ENCODE data around the gene MAGEA3.

The MAGEA3 gene

DNA sequence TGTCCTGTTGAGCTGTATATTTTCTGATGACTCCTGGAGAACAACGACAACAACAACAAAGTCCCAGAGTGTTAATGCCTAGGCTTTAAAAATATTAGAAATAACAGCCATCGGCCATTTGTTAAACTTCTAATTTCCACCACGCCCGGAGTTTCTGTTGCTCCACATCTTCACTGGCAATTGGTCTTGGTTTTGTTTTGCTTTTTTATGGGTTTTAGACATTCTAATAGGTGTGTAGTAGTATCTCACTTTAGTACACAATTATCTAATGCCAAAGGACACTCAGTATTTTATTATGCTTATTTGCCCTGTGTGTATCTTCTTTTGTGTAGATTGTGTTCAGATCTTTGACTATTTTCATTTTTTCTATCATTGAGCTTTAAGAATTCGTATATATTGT lies 40.0 kb downstream of the MAGEA3 start:
- H3K9me3 ChIP-seq (ENCODE audit: control insufficient read depth, low read length), result no peaks in the 10 kb centered on the region
- no peak overlapping the region for H3K9ac ChIP-seq (ENCODE audit: low read length)
- H3K4me3 ChIP-seq (ENCODE audit: low read length), result no peak overlapping the region
- peaks cover 6% of the 10 kb centered on the region for H3K27me3 ChIP-seq (replicated peaks; ENCODE audit: control insufficient read depth, insufficient read depth, low read length)
- no peaks in the 10 kb centered on the region for H3K36me3 ChIP-seq (ENCODE audit: control insufficient read depth, insufficient read depth, low read length, severe bottlenecking)
- DNase-seq (ENCODE audit: low read depth), result no peak
- no peaks in the 10 kb centered on the region for H3K4me1 ChIP-seq (ENCODE audit: control insufficient read depth, insufficient read depth, low read length)
